BJ (cell line): ENCODE measurements around the gene AP3B1. TPM values are rescaled to one million over a fixed set of nuclear protein-coding genes. Genes with fewer than 3 reads are reported as not detected.
A peak's percentile ranks its signal among the peaks of the same experiment; 100 is the strongest.

Experiments used
- CTCF ChIA-PET: fragments of 350-600 bp; formaldehyde crosslinking; extraction: SDS; loops from one replicate; lab custom pipeline; 2021; ENCODE audit warnings: antibody characterized with exemption, inconsistent platforms; lab: Yijun Ruan, JAX
- POLR2A ChIA-PET: fragments of 300-600 bp; sonication (Branson Sonifier 250); formaldehyde crosslinking; extraction: SDS; loops from one replicate; lab custom pipeline; 2021; ENCODE audit warnings: antibody characterized with exemption; lab: Charles Lee
- DNase-seq: peaks from one replicate; pipeline ENCODE4 v3.0.0-alpha.2; 2011; ENCODE audit warnings: low read depth
- H3K27me3 ChIP-seq: 2 replicates; pipeline ENCODE4 v1.6.0; 2011; ENCODE audit warnings: low read length; ENCODE audit not compliant: control insufficient read depth, insufficient read depth
- H3K36me3 ChIP-seq: 2 replicates; pipeline ENCODE4 v1.5.1; 2011; ENCODE audit warnings: low read length; ENCODE audit not compliant: control insufficient read depth, insufficient read depth
- H3K4me3 ChIP-seq: 2 replicates; pipeline ENCODE4 v1.5.1; 2011; ENCODE audit warnings: low read depth, mild to moderate bottlenecking, control low read depth, low read length
- CTCF ChIP-seq: IDR thresholded peaks from 2 replicates; pipeline ENCODE4 v1.5.1; 2011; ENCODE audit warnings: low read depth, mild to moderate bottlenecking, control low read depth, inconsistent platforms, low read length, moderate library complexity; ENCODE audit not compliant: insufficient read depth
- polyA plus RNA-seq: library from polyadenylated mRNA; depleted of rRNA; stranded (reverse); fragments of >200 nt; gene quantifications from 2 replicates; pipeline ENCODE4 v1.2.3, GENCODE V29; 2011

AP3B1 gene
- polyA plus RNA-seq, 1 experiment, result 23.9 TPM

DNA sequence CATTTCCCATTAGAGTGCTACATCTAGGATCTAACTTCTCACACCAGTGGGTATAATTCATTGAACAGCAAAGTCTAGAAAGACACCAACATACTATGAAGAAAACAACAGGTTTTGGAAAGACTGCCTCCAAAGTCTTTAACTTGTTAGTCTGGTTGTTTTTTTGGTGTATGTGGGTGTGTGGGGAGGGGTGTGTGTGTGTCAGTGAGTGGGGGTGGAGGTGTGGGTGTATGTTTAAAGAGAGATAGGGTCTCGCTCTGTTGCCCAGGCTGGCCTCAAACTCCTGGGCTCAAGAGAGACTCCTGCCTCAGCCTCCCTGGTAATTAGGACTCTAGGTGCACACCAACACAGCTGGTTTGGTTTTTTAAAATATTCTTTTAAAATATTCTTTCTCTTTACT is 59.7 kb downstream of the AP3B1 start:
- H3K27me3 ChIP-seq, result no peaks in the 10 kb centered on the region
- ChIA-PET CTCF (no interaction called here), POLR2A (no interaction called here)
- H3K36me3 ChIP-seq, result no peaks in the 10 kb centered on the region
- TF ChIP-seq CTCF, result no peak
- H3K4me3 ChIP-seq, result no peak overlapping the region
- DNase-seq, result no peak

- ChIA-PET POLR2A (no interaction called here), CTCF (no interaction called here)
- TF ChIP-seq CTCF, result no peak
- Histone ChIP-seq H3K36me3 (no peaks in the 10 kb centered on the region), H3K4me3 (no peak overlapping the region), H3K27me3 (no peaks in the 10 kb centered on the region)
- DNase-seq, result no peak
These were observed 62.3 kb downstream of the AP3B1 start for GRCh38 chr5:78232163-78232562.

- TF ChIP-seq CTCF, result no peak
- DNase-seq, result no peak
- POLR2A ChIA-PET, result no interaction called here
- CTCF ChIA-PET, result interaction anchor here (1.0 kb wide), 1 partner anchor 76 kb away, joined by 6 read pairs; no protein-coding TSS in a partner anchor
- H3K36me3 ChIP-seq, result peaks cover 2% of the 10 kb centered on the region
- H3K27me3 ChIP-seq, result no peaks in the 10 kb centered on the region
- no peak overlapping the region for H3K4me3 ChIP-seq
These were observed 70.1 kb downstream of the AP3B1 start for GRCh38 chr5:78224358-78224757.

DNA sequence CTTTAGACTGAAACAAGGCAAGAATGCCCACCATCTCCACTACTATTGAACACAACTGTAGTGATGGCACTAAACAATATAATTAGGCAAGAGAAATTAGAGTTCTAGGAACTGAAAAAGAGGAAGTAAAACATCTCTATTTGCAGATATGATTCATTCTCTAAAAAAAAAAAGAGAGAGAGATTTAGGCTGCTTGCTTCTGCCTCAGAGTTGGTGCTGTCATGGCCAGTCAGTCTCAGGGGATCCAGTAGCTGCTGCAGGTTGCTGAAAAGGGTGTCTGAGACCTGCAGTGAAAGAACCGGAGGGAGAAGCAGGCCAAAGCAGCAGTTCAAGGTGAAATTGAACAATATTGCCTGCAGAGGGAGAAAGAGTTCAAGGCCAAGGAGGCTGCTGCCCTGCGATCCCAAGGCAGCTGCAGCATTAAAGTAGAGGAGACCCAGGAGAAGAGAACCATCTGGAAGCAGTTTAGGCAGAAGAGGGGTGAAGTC is 72.5 kb downstream of the AP3B1 start:
- DNase-seq, result no peak
- Histone ChIP-seq H3K4me3 (no peak overlapping the region), H3K27me3 (no peaks in the 10 kb centered on the region), H3K36me3 (peaks cover 2% of the 10 kb centered on the region)
- TF ChIP-seq CTCF, result peak; percentile 36
- ChIA-PET CTCF (no interaction called here), POLR2A (no interaction called here)

DNA sequence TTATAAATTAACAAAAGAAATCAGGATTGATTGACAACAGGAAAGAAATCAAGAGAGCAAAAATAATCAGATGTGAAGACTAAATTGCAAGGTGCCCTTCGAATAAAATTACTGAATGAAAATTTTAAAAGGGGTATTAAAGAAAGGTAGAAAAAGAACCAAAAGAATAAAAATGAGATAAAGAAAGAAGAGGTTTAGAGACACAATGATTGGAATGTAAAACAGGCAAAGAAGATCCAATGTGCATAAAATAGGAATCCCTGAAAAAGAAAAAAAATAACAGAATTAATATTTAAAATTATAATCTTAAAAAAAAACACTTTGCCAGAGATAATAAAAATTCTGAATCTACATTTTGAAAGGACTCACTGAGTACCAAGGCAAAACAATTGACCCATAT is 73.0 kb downstream of the AP3B1 start:
- POLR2A ChIA-PET, result no interaction called here
- CTCF ChIA-PET, result no interaction called here
- Histone ChIP-seq H3K27me3 (no peaks in the 10 kb centered on the region), H3K36me3 (peaks cover 2% of the 10 kb centered on the region), H3K4me3 (no peak overlapping the region)
- no peak for TF ChIP-seq CTCF
- no peak for DNase-seq
